OCI-LY7 (cell line): ENCODE results near the gene VAT1L. TPM values are rescaled to one million over a fixed set of nuclear protein-coding genes. Genes with fewer than 3 reads are reported as not detected.

Source experiments
- BruUV-seq: library from RNA; stranded (reverse); fragments of 400-500 nt; replicated peaks from 2 replicates; lab custom pipeline; 2021; lab: Mats Ljungman, UMichigan
- CTCF ChIA-PET: fragments of 300-600 bp; sonication (Branson Sonifier 250); formaldehyde crosslinking; loops from one replicate; lab custom pipeline; 2022; ENCODE audit warnings: antibody characterized with exemption; ENCODE audit not compliant: unreplicated experiment; lab: Charles Lee
- POLR2A ChIA-PET: fragments of 300-600 bp; sonication (Branson Sonifier 250); formaldehyde crosslinking; loops from one replicate; lab custom pipeline; 2022; ENCODE audit warnings: antibody characterized with exemption; lab: Charles Lee
- DNase-seq: peaks from one replicate; pipeline ENCODE4 v3.0.0-alpha.2; 2015; ENCODE audit warnings: low spot score
- H2AFZ ChIP-seq: fragments of 200-600 bp; sonication (generic), shearing (Covaris generic); 2 replicates; pipeline ENCODE4 v1.6.1; 2014; ENCODE audit warnings: mild to moderate bottlenecking, antibody characterized with exemption, low read length, moderate library complexity
- H3K27ac ChIP-seq: fragments of 200-600 bp; sonication (generic); 2 replicates; pipeline ENCODE4 v1.5.1; 2014; ENCODE audit warnings: mixed run types, low read depth, mild to moderate bottlenecking, moderate library complexity, low read length, inconsistent platforms; ENCODE audit not compliant: poor library complexity, severe bottlenecking
- H3K36me3 ChIP-seq: fragments of 200-600 bp; sonication (generic); 2 replicates; pipeline ENCODE4 v1.6.1; 2014; ENCODE audit warnings: mild to moderate bottlenecking, antibody characterized with exemption, low read length, moderate library complexity, mixed read lengths; ENCODE audit not compliant: insufficient read depth
- H3K4me1 ChIP-seq: fragments of 200-600 bp; sonication (generic); 2 replicates; pipeline ENCODE4 v1.5.1; 2014; ENCODE audit warnings: mild to moderate bottlenecking, low read length; ENCODE audit not compliant: insufficient read depth, poor library complexity, severe bottlenecking
- H3K4me2 ChIP-seq: fragments of 200-600 bp; sonication (generic); 2 replicates; pipeline ENCODE4 v1.6.1; 2014; ENCODE audit warnings: mild to moderate bottlenecking, low read length
- H3K4me3 ChIP-seq: fragments of 200-600 bp; sonication (generic); 2 replicates; pipeline ENCODE4 v1.5.1; 2014; ENCODE audit warnings: mild to moderate bottlenecking, low read depth, low read length; ENCODE audit not compliant: poor library complexity, severe bottlenecking
- H3K79me2 ChIP-seq: fragments of 200-600 bp; sonication (generic); 2 replicates; pipeline ENCODE4 v1.6.1; 2016; ENCODE audit warnings: low read depth, mild to moderate bottlenecking, low read length, moderate library complexity, mixed read lengths; ENCODE audit not compliant: insufficient read depth
- H3K9me2 ChIP-seq: fragments of 200-600 bp; sonication (generic); 2 replicates; pipeline ENCODE4 v1.6.1; 2016; ENCODE audit warnings: mild to moderate bottlenecking, low read length, mixed read lengths; ENCODE audit not compliant: insufficient read depth
- H3K9me3 ChIP-seq: fragments of 200-600 bp; sonication (generic); 2 replicates; pipeline ENCODE4 v1.6.1; 2014; ENCODE audit warnings: mild to moderate bottlenecking, mixed run types, low read length, mixed read lengths
- H4K20me1 ChIP-seq: fragments of 200-600 bp; sonication (generic); 2 replicates; pipeline ENCODE4 v1.6.1; 2014; ENCODE audit warnings: mild to moderate bottlenecking, antibody characterized with exemption, low read length, moderate library complexity, mixed read lengths; ENCODE audit not compliant: insufficient read depth
- CTCF ChIP-seq: fragments of 200-600 bp; sonication (generic); conservative IDR thresholded peaks from 2 replicates; pipeline ENCODE4 v1.5.1; 2014; ENCODE audit warnings: mild to moderate bottlenecking, antibody characterized with exemption, low read length, moderate library complexity, mixed read lengths
- EZH2phosphoT487 ChIP-seq: fragments of 200-600 bp; sonication (generic); IDR thresholded peaks from 2 replicates; pipeline ENCODE4 v1.6.1; 2018; ENCODE audit warnings: low read depth, borderline replicate concordance, mild to moderate bottlenecking, mixed run types, antibody characterized with exemption, low read length, moderate library complexity, mixed read lengths
- intact Hi-C: fragments of 100-400 bp; cut with micrococcal nuclease; formaldehyde crosslinking; loops from one replicate; pipeline ENCODE4 v1.10.0; 2022; ENCODE audit not compliant: unreplicated experiment
- total RNA-seq, 2 experiments: library from RNA; depleted of rRNA in 1 of 2; stranded (reverse); fragments of >200 nt in 1 of 2; shearing (Covaris generic) in 1 of 2; gene quantifications; 2 replicates each; pipeline ENCODE4 v1.2.3, GENCODE V29; 2014 to 2022

The VAT1L gene
- total RNA-seq, 2 experiments from 2014 or later: not detected

GRCh38 chr16:78002915-78003538, 214.7 kb downstream of the VAT1L start:
- Histone ChIP-seq H3K4me2 (0 out of 2 replicates have a peak overlapping the region, but pooled peaks have one; percentile 23), H3K36me3 (no peaks in the 10 kb centered on the region), H2AFZ (peak overlapping the region; percentile 50; the same call in 1 of the 2 replicates), H3K4me1 (no peaks in the 10 kb centered on the region), H3K79me2 (no peaks in the 10 kb centered on the region), H3K27ac (no peak overlapping the region), H3K9me3 (no peaks in the 10 kb centered on the region), H4K20me1 (no peaks in the 10 kb centered on the region), H3K9me2 (no peaks in the 10 kb centered on the region), H3K4me3 (no peak overlapping the region)
- BruUV-seq: no TSS peak
- peak; percentile 91 for TF ChIP-seq CTCF
- TF ChIP-seq EZH2phosphoT487: no peak
- ChIA-PET CTCF (interaction anchor here (0.5 to 1.6 kb wide), 7 partner anchors 10 to 1913 kb away, joined by 3 to 5 read pairs (median 3); no protein-coding TSS in a partner anchor), POLR2A (no interaction called here)
- peak; percentile 79 for DNase-seq
- intact Hi-C loops: loop anchor here (10.0 kb wide), 1 partner anchor 328 kb away; no protein-coding TSS in a partner anchor

- H3K36me3 ChIP-seq: no peaks in the 10 kb centered on the region
- no peak overlapping the region for H3K27ac ChIP-seq
- H3K9me3 ChIP-seq: no peaks in the 10 kb centered on the region
- H3K79me2 ChIP-seq: no peaks in the 10 kb centered on the region
- BruUV-seq: no TSS peak
- H4K20me1 ChIP-seq: no peaks in the 10 kb centered on the region
- H2AFZ ChIP-seq: no peak overlapping the region
- H3K4me2 ChIP-seq: no peak overlapping the region
- H3K4me3 ChIP-seq: no peak overlapping the region
- intact Hi-C loops: loop anchor here (10.0 kb wide), 1 partner anchor 330 kb away; no protein-coding TSS in a partner anchor
- TF ChIP-seq EZH2phosphoT487 (no peak), CTCF (no peak)
- H3K4me1 ChIP-seq: no peaks in the 10 kb centered on the region
- H3K9me2 ChIP-seq: no peaks in the 10 kb centered on the region
- ChIA-PET CTCF (no interaction called here), POLR2A (interaction anchor here (0.8 kb wide), 1 partner anchor 463 kb away, joined by 3 read pairs; no protein-coding TSS in a partner anchor)
- DNase-seq: no peak
Observed at GRCh38 chr16:78004517-78004916, 216.2 kb downstream of the VAT1L start.

- no peak for TF ChIP-seq EZH2phosphoT487
- TF ChIP-seq CTCF: peak; percentile 69
- Histone ChIP-seq H3K9me2 (no peaks in the 10 kb centered on the region), H3K4me3 (no peak overlapping the region), H3K36me3 (no peaks in the 10 kb centered on the region), H3K4me1 (no peaks in the 10 kb centered on the region), H2AFZ (no peak overlapping the region), H3K4me2 (no peak overlapping the region), H3K9me3 (no peaks in the 10 kb centered on the region), H4K20me1 (no peaks in the 10 kb centered on the region), H3K27ac (no peak overlapping the region), H3K79me2 (no peaks in the 10 kb centered on the region)
- no TSS peak for BruUV-seq
- ChIA-PET POLR2A (no interaction called here), CTCF (no interaction called here)
- DNase-seq: peak; percentile 12
- intact Hi-C loops: loop anchor here (10.0 kb wide), 1 partner anchor 331 kb away; no protein-coding TSS in a partner anchor
Observed at GRCh38 chr16:78005881-78006280, 217.5 kb downstream of the VAT1L start.
